HG03103 (cell line): ENCODE results near the gene MARVELD3.

Experiments used
- ATAC-seq: cut with Tn5 transposase; IDR thresholded peaks from one replicate; pipeline ENCODE4 v1.9.1; 2021; ENCODE audit warnings: low read depth; ENCODE audit not compliant: unreplicated experiment

Gene MARVELD3

DNA sequence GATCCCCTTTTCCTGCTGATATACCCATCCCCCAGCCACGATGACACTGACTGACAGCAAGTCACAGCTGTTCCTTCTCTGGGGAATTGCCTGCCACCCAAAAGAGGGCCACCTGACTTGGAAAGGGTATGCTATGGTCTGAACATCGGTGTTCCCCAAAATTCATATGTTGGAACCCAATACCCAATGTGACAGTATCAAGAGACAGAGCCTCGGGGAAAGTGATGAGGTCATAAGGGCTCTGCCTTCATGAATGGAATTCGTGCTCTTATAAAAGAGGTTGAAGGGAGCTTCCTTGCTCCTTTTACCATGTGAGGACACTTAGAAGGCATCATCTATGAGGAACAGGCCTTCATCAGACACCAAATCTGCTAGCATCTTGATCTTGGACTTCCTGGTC, 7.6 kb upstream of the MARVELD3 start:
- no peak for ATAC-seq

DNA sequence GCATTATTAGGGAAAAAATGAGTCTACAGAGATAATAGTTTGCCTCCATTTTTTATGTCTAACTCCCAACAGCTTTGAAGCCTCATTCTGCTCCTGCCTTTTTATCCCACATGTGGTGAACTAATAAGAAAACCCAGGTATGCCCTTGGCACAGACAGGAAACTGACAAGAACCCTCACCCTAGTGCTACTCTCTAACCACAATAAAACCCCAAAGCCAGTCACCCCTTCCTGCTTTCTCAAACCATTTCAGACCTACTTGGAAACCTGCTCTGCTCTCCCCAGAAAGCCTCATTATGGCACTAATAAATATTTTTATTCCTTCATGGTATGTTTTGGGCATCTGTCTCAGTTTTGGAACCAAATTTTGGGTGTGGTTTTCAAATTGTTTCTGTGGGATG, 3.9 kb upstream of the MARVELD3 start:
- no peak for ATAC-seq

DNA sequence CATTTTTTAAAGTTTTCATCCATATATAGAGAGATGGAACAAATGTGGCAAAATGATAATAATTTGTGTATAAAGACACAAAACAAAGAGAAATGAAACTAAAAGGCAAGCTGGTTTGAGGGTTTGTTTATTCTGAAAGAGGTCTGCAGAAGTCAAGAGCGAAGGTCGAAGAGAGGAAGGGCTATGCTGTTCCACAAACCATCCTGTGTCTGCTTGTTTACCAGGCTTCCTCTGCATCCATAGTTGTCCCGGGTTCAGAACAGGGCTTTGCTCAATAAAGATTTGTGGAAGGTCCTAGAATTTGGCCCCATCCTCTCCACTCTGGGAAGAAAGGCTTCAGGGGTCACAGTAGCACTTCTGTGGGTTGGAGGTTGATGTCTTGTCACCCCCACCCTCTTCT, 2.4 kb upstream of the MARVELD3 start:
- no peak for ATAC-seq

DNA sequence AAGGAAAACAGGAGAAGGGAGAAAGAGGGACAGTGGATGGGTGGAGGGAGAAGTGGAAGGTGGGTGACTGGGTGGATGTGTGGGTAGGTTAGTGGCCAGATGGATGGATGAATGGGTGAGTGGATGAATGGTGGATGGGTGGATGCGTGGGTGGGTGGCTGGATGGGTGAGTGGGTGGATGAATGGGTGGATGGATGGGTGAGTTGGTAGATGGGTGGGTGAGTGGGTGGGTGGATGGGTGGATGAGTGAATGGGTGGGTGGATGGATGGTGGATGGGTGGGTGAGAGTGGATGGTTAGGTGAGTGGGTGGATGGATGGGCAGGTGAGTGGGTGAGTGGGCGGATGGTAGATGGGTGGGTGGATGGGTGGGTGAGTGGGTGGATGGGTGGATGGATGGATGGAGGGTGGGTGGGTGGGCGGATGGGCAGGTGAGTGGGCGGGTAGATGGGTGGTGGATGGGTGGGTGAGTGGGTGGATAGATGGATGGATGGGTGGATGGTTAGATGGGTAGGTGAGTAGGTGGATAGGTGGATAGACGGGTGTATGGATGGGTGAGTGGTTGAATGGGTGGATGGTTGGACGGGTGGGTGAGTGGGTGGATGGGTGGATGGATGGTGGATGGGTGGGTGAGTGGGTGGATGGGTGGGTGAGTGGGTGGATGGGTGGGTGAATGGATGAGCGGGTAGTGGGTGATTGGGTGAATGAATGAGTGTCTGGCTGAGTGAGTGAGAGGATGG, 702 bp upstream of the MARVELD3 start:
- ATAC-seq = no peak

DNA sequence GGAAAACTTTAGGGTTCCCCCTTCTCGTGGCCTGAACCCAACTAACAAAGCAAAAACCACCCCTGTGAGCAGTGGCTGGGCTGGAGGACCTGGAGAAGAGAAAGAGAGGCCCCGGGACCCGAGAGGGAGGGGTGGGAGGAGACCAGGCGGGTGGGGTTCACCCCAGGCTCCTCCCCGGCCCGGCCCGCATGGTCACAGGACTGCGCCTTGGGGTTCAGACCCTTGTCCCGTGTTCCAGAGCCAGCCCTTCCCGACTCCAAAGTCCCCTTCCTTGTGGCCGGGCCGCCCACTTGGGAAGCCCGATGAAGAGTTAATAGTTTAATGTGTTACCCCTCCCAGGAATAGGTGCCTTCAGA, 852 bp downstream of the MARVELD3 start:
- ATAC-seq = no peak

DNA sequence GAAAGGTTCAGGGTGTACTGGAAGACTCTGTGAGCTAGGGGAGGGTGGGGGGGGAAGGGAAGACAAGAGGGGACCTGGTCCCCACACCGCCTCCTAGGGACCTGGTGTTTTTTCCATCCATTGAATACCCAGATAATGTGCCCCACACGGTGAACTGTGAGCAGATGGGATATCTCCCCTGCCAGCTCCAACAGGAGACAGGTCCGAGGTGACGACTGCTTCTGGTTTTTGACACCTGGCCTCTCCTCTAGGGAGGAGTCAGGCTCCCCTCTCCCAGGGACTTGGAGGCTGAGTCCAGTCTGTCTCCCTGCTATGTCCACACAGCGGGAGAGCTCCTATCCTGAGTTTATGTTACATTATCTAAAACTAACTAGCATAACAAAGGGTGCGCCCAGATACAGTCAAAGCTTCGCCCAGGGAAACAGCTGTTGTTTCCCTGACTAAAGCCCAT, 1.8 kb downstream of the MARVELD3 start:
- no peak for ATAC-seq

DNA sequence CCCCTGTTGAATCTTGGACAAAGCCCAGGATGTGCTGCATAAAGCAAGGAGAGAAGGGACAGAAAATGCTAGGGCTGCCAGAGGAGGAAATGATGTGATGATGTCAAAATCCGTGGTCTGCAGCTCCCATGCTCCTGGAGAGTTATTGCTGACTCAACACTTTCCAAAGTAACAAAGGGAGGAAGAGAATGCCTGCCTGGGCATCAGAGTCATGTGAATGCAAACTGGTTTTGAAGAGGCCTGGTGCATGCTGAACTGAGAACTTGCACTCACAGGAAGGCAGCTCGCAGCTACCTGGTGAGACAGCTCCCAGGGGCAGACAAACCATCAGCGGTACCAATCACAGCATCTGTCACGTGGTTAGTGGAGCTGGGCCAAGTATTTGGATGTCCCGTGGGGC, 2.8 kb downstream of the MARVELD3 start:
- no peak for ATAC-seq

DNA sequence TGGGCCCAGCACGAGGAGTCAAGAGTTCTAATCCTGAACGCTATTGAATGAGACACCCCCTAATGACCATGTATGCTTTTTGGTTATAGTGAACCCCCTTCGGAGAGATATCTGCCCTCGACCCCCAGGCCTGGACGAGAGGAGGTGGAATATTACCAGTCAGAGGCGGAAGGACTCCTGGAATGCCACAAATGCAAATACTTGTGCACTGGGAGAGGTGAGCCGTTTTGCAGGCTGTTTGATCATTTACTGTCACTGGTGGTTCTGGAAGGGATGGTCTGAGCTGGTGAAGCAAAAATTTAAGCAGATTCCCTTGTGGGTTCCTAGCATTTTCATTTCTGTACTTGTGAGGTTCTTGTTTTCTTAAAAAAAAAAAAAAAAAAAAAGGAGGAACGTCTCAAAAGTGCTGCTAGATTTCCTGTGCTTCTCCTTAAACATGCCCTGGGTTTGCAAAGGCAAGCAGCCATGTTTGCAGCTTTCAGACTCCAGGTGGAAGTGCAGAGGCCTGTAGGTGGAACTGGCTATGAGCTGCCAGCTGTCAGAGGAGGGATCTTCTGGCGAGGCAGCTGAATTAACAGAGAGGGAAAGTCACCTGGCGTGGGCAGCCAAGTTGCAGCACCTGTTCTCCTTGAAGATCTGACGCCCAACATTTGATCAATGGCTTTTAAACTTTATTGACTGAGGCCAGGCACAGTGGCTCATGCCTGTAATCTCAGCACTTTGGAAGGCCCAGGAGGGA, 3.5 kb downstream of the MARVELD3 start:
- ATAC-seq = no peak

DNA sequence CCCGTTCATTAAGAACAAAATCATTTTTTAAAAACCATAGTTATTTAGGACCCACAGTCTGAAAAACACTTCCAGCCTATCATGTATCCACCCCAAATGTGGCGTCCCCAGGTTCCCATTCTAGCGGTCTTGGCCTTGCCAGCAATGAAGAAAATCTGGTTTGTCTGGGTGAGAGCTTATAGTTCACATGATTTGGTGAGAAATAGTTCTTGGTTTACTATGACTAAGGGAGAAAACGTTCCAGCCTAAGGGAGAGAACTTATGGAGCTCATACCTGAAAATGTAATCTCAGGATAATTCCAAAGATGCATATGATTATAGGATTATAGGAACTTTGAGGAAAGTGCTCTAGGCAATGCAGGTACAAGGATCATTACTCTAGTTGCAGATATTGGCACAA, 4.8 kb downstream of the MARVELD3 start:
- no peak for ATAC-seq

DNA sequence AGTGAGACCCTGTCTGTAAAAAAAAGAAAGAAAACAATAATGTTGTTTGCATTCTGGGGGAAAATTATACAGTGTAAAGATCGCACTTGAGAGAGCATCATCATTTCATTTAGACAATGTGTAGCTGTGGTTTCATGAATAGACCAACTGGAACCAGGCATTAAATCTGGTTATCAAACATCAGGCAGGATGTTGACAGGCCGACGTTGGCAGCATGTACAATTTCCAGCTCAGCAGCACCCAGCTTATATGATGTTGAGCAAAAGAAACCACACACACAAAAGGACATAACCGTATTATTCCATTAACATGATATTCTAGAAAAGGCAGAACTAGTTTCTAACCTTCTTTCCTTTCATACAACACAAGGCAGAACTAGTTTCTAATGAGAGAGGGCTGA, 5.8 kb downstream of the MARVELD3 start:
- no peak for ATAC-seq

DNA sequence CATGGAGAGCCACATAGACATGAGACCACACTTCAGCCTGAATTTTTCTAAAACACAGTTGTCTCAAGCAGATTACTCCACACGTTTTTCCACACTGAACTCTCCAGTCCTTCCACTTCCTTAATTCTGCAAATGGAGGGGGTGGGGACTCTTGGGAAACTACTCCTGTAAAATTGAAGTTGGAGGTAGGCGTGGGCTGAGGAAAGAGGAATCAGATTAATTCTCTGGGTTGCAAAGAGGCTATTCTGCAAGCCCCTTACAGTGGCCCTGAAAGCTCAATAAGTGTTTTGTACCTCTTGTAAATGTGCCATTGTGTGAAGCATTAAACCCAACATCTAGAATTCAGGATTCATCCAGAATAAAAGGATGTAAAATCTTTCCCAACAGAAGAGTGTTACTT, 9.6 kb downstream of the MARVELD3 start:
- no peak for ATAC-seq

DNA sequence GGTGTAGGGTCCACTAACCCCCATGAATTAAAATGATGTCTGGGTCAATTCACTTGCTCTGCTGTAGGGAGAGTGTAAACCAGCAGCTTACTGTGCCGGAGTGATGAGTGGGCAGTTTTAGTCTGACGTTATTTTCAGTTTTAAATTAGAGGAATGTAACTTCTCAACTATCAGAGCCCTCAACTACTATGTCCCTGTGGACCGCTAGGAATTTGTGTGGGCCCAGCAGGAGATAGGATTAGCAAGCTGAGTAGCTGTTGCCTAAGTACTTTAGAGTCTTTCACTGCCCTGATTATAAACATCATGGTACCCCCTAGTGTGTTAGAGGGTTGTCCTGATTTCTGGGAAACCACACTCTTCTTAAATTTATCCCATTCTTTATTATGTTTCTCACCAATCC, 11.4 kb downstream of the MARVELD3 start:
- ATAC-seq = no peak

DNA sequence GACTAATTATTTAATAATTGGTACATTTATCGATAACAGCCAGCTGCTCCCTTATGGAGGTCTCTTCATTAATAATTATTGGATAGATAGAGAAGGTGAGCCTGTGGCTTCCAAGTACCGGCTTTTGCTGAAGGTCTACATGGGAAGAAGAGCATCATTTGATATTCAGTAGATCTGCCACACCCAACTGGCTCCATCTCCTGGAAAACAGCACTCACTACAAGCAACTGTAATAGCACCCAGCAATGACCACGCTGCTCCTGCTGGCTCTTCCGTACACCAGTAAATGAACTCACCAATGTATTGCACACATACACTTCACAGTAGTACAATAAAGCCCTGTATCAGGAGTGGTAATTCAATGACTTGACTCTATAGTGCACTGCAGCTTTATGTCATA, 19.5 kb downstream of the MARVELD3 start:
- no peak for ATAC-seq

DNA sequence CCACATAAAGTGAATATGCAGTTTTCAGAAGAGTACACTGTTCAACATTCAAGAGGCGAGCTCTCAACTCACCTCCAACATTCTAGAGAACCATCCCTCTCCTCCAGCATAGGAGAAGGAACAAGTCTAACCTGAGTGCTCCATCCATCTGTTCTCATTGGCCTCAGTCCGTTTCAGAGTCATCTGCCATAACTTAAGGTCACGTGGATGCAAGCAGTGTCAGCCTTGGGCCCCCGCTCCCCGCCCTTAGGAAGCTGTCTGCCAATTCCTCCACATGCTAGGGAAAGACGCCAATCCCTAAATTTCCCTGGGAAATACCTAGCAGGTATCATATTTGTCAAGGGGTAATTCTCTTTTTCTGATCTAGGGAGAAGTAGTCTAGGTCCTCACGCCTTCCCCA, 21.4 kb downstream of the MARVELD3 start:
- no peak for ATAC-seq

DNA sequence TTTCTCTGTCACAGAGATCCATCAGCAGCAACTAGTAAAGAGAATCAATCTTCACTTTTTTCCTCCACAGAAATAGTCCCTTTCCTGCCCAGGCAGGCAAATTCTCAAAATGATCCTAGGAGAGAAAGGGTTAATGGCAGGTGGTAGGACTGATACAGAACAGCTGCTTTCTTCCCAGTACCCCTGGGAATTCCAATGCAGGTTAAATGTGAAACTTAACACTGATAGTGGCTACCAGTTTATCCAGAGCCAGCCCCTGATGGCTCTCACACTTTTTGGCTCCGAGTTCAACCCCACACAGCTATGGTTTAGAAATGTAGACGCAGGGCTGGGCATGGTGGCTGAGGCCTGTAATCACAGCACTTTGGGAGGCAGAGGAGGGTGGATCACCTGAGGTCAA, 22.2 kb downstream of the MARVELD3 start:
- ATAC-seq = no peak

DNA sequence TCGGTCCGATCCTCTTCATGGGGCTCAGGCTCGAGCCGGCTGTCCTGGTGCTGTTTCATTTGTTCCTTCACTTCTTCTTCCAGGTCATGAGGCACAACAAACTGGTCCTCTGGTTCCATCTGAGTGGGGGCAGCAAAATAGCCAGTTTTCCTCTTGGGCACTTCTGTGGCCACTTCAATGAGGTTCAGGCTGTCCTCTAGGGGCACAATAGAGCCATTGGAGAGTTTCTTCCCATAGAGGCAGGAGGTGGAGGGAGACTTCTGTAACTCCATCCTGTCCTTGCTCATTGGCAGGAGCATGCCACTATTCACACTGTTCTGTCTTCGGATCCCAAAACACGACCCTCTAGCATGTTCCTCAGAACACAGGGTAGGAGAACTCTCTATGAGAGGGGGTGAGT, 22.9 kb downstream of the MARVELD3 start:
- ATAC-seq = no peak

DNA sequence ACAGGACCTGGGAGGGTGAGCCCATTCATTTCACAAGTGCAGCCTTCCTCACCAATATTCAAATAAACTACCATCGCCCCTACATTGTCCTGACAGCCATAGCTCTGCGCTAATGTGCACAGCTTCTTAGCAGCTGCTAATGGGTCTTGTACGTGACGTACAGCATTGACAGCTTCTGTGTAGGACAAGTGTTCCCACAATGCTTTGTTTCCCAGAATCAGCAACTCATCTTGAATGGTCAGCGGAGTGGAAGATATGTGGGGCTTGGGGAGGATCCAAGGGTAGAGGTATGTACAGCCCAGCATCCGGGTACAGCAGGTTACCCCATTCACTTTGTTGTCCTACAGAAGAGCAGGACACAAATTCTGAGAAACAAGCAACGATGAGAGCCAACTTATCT, 23.7 kb downstream of the MARVELD3 start:
- ATAC-seq = no peak

DNA sequence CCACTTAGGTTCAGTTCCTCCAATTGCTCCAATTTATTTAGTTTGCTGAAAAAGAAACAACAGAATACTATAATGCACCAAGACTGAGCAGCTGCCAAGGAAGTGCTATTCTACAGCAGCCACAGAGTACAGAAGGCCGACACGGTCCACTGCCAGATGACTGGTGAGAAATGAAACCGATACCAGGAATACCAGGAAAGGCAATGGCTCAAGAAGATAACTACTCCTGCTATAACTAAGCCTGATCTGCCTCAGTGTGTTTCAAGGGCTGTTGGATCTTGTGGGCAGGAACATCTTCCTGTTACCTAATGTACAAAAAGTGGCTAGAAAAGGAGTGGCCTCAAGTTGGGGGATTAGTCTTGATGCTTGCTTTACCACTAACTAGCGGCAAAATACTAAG, 32.8 kb downstream of the MARVELD3 start:
- ATAC-seq = no peak

DNA sequence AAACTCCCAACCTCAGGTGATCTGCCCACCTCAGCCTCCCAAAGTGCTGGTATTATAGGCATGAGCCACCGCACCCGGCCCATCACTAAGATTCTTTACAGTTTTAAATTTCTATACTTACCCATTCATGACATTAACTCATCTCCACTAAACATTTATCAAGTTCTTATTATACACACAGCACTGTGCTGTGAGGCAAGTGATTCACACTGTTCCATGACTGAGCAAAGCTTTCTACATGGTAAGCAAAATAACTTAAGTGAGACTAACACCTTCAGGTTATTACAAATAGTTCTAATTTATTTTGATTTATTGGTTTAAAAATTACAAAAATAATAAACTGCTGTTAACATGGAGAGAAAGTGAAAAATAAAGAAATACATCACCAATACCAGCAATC, 33.5 kb downstream of the MARVELD3 start:
- no peak for ATAC-seq

DNA sequence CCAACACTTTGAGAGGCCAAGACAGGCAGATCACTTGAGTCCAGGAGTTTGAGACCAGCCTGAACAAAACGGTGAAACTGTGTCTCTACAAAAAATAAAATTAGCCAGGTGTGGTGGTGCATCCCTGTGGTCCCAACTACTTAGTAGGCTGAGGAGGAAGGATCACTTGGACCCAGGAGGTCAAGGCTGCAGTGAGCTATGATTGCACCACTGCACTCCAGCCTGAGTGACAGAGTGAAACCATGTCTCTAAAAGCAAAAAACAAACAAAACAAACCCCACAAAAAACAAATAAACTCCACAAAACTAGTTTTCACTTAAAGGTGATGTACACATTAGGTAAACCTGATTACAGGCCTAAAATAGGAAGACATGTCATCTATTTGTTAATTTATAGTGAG, 40.3 kb downstream of the MARVELD3 start:
- no peak for ATAC-seq

DNA sequence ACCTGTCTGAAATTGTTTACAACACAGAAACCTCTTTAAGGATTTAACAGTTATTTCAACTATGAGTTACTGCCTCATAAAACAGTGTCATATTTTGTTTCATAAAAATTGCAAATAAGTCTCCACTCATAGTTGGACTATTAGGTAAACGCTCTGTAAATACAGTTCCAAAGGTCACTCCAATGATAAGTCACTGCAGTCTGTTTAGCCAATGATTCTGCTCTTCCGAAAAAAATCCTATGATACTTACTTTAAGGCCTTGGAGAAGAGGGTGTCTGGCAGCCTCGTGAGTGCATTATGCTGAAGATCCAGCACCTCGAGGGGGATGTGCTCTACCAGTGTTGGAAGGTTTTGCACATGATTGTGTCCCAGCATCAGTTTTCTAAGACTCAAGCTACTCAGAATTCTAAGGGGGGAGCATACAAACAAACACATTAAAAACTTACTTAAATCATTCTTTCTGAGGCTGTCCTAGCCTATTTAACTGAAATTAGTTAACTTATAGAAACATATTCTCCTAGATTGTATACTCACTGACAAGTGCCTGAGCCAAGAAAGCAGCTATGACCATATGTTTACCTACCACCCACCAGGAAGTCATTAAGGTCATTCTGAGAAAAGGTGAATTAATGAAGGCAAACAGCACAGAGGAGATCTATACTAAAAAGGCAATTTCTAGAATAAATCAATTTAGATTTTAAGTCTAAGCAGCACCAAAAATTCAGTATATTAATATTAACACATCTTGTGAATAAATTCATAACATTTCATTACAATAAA, 41.1 kb downstream of the MARVELD3 start:
- ATAC-seq = no peak
